GM23338 (cell line): ENCODE measurements around the gene EEF2K.

ENCODE experiments used
- EZH2 ChIP-seq: fragments of 200-600 bp; sonication (generic); IDR thresholded peaks from one replicate; pipeline ENCODE4 v1.8.0; 2017; ENCODE audit warnings: antibody characterized with exemption, mild to moderate bottlenecking, low read depth; ENCODE audit not compliant: unreplicated experiment
- EZH2phosphoT487 ChIP-seq: fragments of 200-600 bp; sonication (generic); IDR thresholded peaks from one replicate; pipeline ENCODE4 v1.8.1; 2018; ENCODE audit warnings: antibody characterized with exemption; ENCODE audit not compliant: unreplicated experiment
- TF ChIP-seq, protein P1 (sequence below), 2 experiments: fragments of 200-600 bp in 1 of 2; sonication (generic) in 1 of 2; conservative IDR thresholded peaks; 2 replicates each; pipeline versions ENCODE4 v1.5.1 to v1.6.1; 2016 to 2017; ENCODE audit warnings: antibody characterized with exemption in 2 of 2, low read depth in 2 of 2, mild to moderate bottlenecking in 2 of 2, moderate library complexity in 1 of 2

DNA sequence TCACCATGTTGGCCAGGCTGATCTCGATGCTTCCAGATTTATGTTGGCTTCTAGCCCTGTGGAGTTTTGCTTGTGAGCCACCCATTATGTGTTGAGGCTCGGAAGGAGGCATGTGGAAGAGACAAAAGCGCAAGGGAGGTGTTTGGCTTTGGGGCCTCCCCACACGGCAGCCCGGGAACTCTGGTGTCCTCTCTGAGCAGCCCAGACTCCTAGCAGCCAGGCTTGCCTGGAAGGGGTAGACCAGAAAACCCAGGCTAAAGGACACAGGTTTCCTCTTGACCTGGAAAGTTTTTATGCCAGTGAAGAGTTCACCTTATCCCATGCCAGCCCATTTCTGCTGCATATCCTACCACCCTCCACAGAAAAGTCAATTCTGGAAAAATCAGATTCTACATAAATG, 22.7 kb upstream of the EEF2K start:
- TF ChIP-seq EZH2: no peak
- TF ChIP-seq, protein P1, sequence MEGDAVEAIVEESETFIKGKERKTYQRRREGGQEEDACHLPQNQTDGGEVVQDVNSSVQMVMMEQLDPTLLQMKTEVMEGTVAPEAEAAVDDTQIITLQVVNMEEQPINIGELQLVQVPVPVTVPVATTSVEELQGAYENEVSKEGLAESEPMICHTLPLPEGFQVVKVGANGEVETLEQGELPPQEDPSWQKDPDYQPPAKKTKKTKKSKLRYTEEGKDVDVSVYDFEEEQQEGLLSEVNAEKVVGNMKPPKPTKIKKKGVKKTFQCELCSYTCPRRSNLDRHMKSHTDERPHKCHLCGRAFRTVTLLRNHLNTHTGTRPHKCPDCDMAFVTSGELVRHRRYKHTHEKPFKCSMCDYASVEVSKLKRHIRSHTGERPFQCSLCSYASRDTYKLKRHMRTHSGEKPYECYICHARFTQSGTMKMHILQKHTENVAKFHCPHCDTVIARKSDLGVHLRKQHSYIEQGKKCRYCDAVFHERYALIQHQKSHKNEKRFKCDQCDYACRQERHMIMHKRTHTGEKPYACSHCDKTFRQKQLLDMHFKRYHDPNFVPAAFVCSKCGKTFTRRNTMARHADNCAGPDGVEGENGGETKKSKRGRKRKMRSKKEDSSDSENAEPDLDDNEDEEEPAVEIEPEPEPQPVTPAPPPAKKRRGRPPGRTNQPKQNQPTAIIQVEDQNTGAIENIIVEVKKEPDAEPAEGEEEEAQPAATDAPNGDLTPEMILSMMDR (conservative IDR thresholded peaks at IDR 0.05; ENCODE audit: low read depth in 2 of 2): no peak
- TF ChIP-seq EZH2phosphoT487: no peak
